Measurements from ENCODE around the gene FASN.

The FASN gene

GRCh38 chr17:82030470-82031302 is 67.3 kb downstream of the FASN start:
- peak overlapping the region; percentile 36 for H3K27ac ChIP-seq (ENCODE audit: insufficient read depth, low read depth, low read length, poor library complexity, severe bottlenecking)
- H3K4me3 ChIP-seq (ENCODE audit: insufficient read depth, low read depth, low read length), result peak overlapping the region; percentile 51
- no peaks in the 10 kb centered on the region for H3K36me3 ChIP-seq (ENCODE audit: control insufficient read depth, insufficient read depth, low read length)
- 1 to 2% methylated on average over 94 of the region's 94 CpGs for WGBS, 2 experiments
- H3K9me3 ChIP-seq (ENCODE audit: control insufficient read depth, low read length), result no peaks in the 10 kb centered on the region
- no peaks in the 10 kb centered on the region for H3K27me3 ChIP-seq (ENCODE audit: control insufficient read depth, insufficient read depth, low read length, poor library complexity, severe bottlenecking)
- H3K4me1 ChIP-seq (ENCODE audit: control insufficient read depth, insufficient read depth, low read length), result peaks cover 7% of the 10 kb centered on the region

- Histone ChIP-seq H3K36me3 (ENCODE audit: control insufficient read depth, insufficient read depth, low read length) (no peaks in the 10 kb centered on the region), H3K4me3 (ENCODE audit: insufficient read depth, low read depth, low read length) (no peak overlapping the region), H3K27me3 (ENCODE audit: control insufficient read depth, insufficient read depth, low read length, poor library complexity, severe bottlenecking) (no peaks in the 10 kb centered on the region), H3K27ac (ENCODE audit: insufficient read depth, low read depth, low read length, poor library complexity, severe bottlenecking) (no peak overlapping the region), H3K4me1 (ENCODE audit: control insufficient read depth, insufficient read depth, low read length) (peaks cover 7% of the 10 kb centered on the region), H3K9me3 (ENCODE audit: control insufficient read depth, low read length) (no peaks in the 10 kb centered on the region)
- WGBS, 2 experiments, result 72% methylated on average over 31 of the region's 31 CpGs
Measured at GRCh38 chr17:82029990-82030469, 68.0 kb downstream of the FASN start.

GRCh38 chr17:82029391-82029790 is 68.6 kb downstream of the FASN start:
- WGBS, 2 experiments, result 94 to 95% methylated on average over 16 of the region's 16 CpGs
- no peak overlapping the region for H3K4me3 ChIP-seq (ENCODE audit: insufficient read depth, low read depth, low read length)

GRCh38 chr17:82028966-82029365 is 69.1 kb downstream of the FASN start:
- Histone ChIP-seq H3K9me3 (ENCODE audit: control insufficient read depth, low read length) (no peaks in the 10 kb centered on the region), H3K4me3 (ENCODE audit: insufficient read depth, low read depth, low read length) (no peak overlapping the region), H3K27ac (ENCODE audit: insufficient read depth, low read depth, low read length, poor library complexity, severe bottlenecking) (no peak overlapping the region), H3K36me3 (ENCODE audit: control insufficient read depth, insufficient read depth, low read length) (no peaks in the 10 kb centered on the region), H3K27me3 (ENCODE audit: control insufficient read depth, insufficient read depth, low read length, poor library complexity, severe bottlenecking) (no peaks in the 10 kb centered on the region), H3K4me1 (ENCODE audit: control insufficient read depth, insufficient read depth, low read length) (peaks cover 9% of the 10 kb centered on the region)
- 96% methylated on average over 9 of the region's 9 CpGs for WGBS, 2 experiments

More at GRCh38 chr17:82029391-82029790, 68.6 kb downstream of the FASN start:
- H3K36me3 ChIP-seq (ENCODE audit: control insufficient read depth, insufficient read depth, low read length), result no peaks in the 10 kb centered on the region
- no peak overlapping the region for H3K27ac ChIP-seq (ENCODE audit: insufficient read depth, low read depth, low read length, poor library complexity, severe bottlenecking)
- H3K9me3 ChIP-seq (ENCODE audit: control insufficient read depth, low read length), result no peaks in the 10 kb centered on the region
- peaks cover 7% of the 10 kb centered on the region for H3K4me1 ChIP-seq (ENCODE audit: control insufficient read depth, insufficient read depth, low read length)
- H3K27me3 ChIP-seq (ENCODE audit: control insufficient read depth, insufficient read depth, low read length, poor library complexity, severe bottlenecking), result no peaks in the 10 kb centered on the region
